ENCODE results near the gene DMBX1. TPM values are rescaled to one million over a fixed set of nuclear protein-coding genes. Genes with fewer than 3 reads are reported as not detected.
A peak's percentile ranks its signal among the peaks of the same experiment; 100 is the strongest.

The DMBX1 gene
- total and polyA plus RNA-seq, 9 of the 15 experiments (the other 6 are each of a cell fraction or from before 2014, with no cell fraction given), result 0.25 to 4.3 (median 1.0) TPM

DNA sequence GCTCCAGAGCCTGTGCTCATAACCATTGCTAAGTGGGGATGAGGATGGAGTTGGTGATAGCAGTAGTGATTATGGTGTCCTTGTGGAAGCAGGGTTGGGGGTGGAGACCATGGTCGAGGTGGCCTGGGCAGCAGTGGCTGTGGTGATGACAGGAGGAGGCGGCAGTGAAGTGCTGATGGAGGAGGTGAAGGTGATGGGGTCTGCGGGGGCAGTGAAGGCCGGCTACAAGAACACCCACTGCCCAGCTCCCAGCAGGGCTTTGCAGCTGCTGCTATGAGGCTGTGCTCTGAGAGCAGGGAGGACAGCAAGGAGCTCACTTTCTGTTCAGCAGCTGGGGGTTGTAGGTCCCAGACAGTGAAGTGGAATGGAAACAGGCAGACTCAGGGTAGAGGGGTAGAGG lies 15.6 kb upstream of the DMBX1 start:
- no peaks in the 10 kb centered on the region for H3K9me1 ChIP-seq (ENCODE audit: control insufficient read depth, insufficient read depth, low read length)
- no peaks in the 10 kb centered on the region for H4K20me1 ChIP-seq (replicated peaks; ENCODE audit: control insufficient read depth, insufficient read depth, low read length)
- DNase-seq (ENCODE audit: extremely low read depth in 1 of 4, low spot score in 3 of 4), result no peak
- 0 out of 4 replicates have a peak overlapping the region, but pooled peaks of 1 of the 2 experiments have one; percentile 21 for H3K9ac ChIP-seq (ENCODE audit: insufficient read depth in 1 of 2, low read depth in 2 of 2, low read length in 2 of 2)
- POLR2A ChIA-PET, result interaction anchor here (0.8 to 1.4 kb wide), 2 partner anchors 9 to 23 kb away, joined by 3 to 4 read pairs; no protein-coding TSS in a partner anchor
- no peak overlapping the region for H3K4me2 ChIP-seq (ENCODE audit: insufficient read depth, low read length)
- H3K36me3 ChIP-seq (ENCODE audit: control insufficient read depth, insufficient read depth, low read length), result no peaks in the 10 kb centered on the region
- no peaks in the 10 kb centered on the region for H3K79me2 ChIP-seq (ENCODE audit: control insufficient read depth, insufficient read depth, low read length)
- H3K27me3 ChIP-seq (ENCODE audit: control insufficient read depth in 2 of 2, insufficient read depth in 2 of 2, low read length in 2 of 2), result peaks cover 0 to 8% of the 10 kb centered on the region in 2 experiments; a peak in 2 of 5 replicates
- no peak overlapping the region for H2AFZ ChIP-seq (ENCODE audit: low read depth, low read length)
- CTCF ChIA-PET (ENCODE audit: low intra/inter-chr PET ratio), result interaction anchor here (0.5 kb wide), 1 partner anchor 603 kb away, joined by 3 read pairs; no protein-coding TSS in a partner anchor
- no TSS peak for BruUV-seq (replicated peaks)
- no peak for FAIRE-seq
- ATAC-seq, result no peak
- peaks cover 4 to 14% of the 10 kb centered on the region in 2 experiments; a peak in 4 of 5 replicates for H3K4me1 ChIP-seq (replicated peaks in 1 of 2; ENCODE audit: control insufficient read depth in 2 of 2, insufficient read depth in 2 of 2, low read length in 2 of 2)
- 14% methylated on average over 4 of the region's 4 CpGs for WGBS (ENCODE audit: insufficient coverage, low coverage, missing lambda C conversion rate)
- H3K4me3 ChIP-seq, result no peak overlapping the region
- TF ChIP-seq MCM3 (IDR thresholded peaks at IDR 0.05) (no peak), CAMTA2 (CRISPR knock-in tag; conservative IDR thresholded peaks at IDR 0.05) (no peak), KLF16 (IDR thresholded peaks at IDR 0.05) (no peak), ILF3 (IDR thresholded peaks at IDR 0.05; ENCODE audit: borderline replicate concordance) (no peak), HNRNPH1 (optimal IDR thresholded peaks at IDR 0.05; ENCODE audit: low read depth, low read length) (no peak), ZNF780A (CRISPR knock-in tag; IDR thresholded peaks at IDR 0.05) (no peak), NONO (IDR thresholded peaks at IDR 0.05; ENCODE audit: low read depth in 2 of 2, low read length in 1 of 2) (no peak)
- TF ChIP-seq, protein P1, sequence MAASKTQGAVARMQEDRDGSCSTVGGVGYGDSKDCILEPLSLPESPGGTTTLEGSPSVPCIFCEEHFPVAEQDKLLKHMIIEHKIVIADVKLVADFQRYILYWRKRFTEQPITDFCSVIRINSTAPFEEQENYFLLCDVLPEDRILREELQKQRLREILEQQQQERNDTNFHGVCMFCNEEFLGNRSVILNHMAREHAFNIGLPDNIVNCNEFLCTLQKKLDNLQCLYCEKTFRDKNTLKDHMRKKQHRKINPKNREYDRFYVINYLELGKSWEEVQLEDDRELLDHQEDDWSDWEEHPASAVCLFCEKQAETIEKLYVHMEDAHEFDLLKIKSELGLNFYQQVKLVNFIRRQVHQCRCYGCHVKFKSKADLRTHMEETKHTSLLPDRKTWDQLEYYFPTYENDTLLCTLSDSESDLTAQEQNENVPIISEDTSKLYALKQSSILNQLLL (CRISPR knock-in tag; IDR thresholded peaks at IDR 0.05; ENCODE audit: borderline replicate concordance), result no peak
- no peak overlapping the region for H3K27ac ChIP-seq (ENCODE audit: extremely low read depth, low read depth, low read length)
- in situ Hi-C loops (cut with MboI), result no loop called here
- H3K9me3 ChIP-seq (replicated peaks; ENCODE audit: control insufficient read depth, insufficient read depth, low read depth, low read length), result no peaks in the 10 kb centered on the region
- intact Hi-C loops (cut with micrococcal nuclease), result no loop called here
